ENCODE measurements around the gene IRAK3. TPM values are rescaled to one million over a fixed set of nuclear protein-coding genes. Genes with fewer than 3 reads are reported as not detected.

Gene IRAK3
- total RNA-seq, 1 experiment from 2014 or later: 2.4 TPM

Other genes starting within 250 kb of the IRAK3 start
- 40.5 TPM for gene LLPH, start 58.5 kb upstream of the IRAK3 start, total RNA-seq (2021; ENCODE audit: unreplicated experiment)
- 115 TPM for gene TMBIM4, start 19.2 kb upstream of the IRAK3 start, total RNA-seq (2021; ENCODE audit: unreplicated experiment)
- gene HELB, start 113.3 kb downstream of the IRAK3 start, total RNA-seq (2021; ENCODE audit: unreplicated experiment): 4.9 TPM